Activated CD8-positive, alpha-beta memory T cell treated with anti-CD3 and anti-CD28 coated beads, Interleukin-2, amount 50 U/mL, for 24 hours (primary cell): ENCODE results near the gene AMBP.

Source experiments
- DNase-seq: peaks from one replicate; pipeline ENCODE4 v3.0.0-alpha.2; 2020; ENCODE audit errors: extremely low read depth

The AMBP gene

DNA sequence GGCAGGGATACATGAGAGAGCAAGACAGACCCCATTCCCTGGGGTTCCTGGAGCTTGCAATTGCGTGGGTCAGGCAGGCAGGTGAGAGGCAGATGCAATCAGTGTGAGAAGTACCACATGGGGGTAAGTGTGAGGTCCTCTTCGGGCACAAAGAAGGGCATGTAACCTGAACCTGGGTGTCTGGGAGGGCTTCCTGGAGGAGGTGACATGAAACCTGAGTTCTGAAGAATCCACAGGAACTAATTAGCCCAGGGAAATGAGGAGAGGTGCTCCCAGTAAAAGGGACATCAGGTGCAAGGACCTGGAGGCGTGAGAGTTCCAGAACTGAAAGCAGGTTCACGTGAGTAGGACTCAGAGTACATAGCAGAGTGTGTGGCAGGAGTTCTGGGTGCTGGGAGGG is 2.5 kb downstream of the AMBP start:
- DNase-seq: no peak

DNA sequence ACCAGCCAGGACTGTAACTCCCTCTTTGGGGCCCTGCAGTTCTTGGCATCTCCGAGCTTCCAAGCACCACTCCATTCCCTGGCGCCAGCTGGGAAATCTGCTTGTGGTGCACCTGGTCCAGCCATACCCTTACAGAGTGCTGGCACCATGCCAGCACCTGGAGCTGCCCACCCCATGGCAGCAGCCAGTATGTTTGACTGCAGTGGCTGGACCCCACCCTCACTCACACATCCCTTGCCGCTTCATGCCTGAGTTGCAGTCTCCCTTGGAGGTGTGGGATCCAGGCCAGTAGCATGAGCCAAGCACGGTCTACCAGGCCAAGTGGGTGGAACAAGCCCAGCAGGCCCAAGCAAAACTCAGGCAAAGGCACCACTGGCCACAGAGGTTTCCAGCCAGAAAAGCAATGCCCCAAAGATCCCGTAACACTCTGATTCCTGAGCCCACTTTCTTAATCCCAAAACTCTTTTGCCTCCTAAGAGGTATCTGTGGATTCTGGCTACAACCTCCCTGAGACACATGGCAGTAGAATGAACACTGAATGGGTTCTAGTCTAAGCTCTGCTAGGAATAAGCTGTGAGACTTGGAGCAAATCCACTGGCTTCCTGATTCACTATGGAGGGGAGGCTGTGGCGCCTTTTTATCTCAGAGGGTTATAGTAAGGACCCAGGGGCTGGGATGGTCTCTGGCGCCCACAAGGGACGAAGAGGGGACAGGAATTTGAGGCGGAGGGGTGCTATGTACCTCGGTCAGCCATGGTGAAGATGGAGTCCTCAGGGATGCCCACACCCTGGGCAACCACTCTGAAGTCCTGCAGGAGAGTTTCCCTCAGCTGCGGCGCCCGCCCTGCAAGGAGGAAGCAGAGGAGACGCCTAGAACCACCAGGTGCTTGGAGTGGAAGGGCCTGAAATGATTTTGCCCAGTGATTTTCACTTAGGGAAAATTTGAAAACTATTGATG is 5.6 kb downstream of the AMBP start:
- DNase-seq: no peak

DNA sequence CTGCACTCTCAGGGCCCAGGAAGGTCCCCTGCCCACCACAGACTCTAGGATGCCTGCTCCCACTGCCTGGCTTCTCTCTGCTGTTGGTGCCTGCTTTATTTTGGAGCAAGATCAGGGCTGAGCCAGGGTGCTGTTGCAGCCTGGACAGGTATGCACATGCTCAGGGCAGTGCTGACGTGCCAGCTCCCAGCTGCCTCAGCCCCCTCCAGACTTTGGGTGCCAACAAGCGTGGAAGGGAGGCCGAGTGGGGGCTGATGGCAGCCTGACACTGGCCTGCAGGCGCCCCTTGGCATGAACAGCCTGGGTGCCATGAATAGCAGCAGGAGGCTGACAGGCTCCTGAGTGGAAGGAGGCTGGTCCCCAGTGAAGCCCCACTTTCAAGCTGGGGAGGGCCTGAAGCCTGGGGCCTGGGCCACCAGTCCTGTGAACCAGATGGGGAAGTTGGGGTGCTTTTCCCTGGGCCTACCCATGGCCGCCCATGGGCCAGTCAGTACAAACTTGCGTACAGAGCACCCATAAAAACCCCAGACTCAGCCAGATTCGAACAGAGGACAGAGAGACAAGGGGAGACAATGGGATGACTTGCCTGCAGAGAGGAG is 6.8 kb downstream of the AMBP start:
- DNase-seq: no peak

DNA sequence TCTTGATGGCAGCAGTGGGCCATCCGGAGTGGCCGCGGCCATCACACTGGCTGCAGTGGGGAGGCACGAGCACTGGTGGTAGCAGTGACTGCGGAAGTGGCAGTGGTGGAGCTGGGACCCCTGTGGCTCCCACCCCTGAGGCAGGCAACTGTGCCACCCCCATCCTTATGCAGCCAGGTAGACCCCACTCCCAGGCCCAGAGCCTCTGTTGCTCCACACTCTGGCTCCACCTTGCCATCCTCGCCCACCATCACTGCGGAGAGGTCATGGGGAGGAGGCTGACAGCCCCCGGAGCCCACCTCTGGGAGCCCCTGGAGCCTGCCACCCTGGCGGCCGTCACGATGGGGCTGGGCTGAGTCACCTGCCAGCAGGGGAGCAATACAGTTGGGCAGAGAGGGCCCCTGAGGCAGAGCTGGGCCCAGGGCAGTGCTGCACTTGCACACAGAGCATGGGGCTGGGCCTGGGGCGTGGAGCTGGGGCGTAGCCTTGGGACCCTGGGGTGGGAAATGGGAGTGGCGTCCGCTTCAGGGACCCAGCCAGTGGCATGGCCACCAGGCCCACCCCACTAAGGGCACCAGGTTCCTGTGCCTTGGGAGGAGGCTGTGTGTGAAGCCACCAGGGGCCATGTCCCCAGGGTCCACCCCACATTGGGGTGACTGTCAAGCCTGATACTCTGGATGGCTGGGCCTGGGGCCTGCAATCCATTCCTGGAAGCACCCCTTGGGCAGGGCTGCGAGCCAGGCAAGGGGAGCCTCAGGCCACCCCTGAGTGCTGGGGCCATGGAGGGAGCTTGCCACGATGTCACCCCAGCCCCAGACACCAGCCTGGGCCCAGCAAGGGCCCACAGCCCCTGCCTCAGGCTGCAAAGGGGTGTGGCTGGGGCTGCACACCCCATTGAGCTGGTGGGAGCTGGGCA is 7.7 kb downstream of the AMBP start:
- no peak for DNase-seq

DNA sequence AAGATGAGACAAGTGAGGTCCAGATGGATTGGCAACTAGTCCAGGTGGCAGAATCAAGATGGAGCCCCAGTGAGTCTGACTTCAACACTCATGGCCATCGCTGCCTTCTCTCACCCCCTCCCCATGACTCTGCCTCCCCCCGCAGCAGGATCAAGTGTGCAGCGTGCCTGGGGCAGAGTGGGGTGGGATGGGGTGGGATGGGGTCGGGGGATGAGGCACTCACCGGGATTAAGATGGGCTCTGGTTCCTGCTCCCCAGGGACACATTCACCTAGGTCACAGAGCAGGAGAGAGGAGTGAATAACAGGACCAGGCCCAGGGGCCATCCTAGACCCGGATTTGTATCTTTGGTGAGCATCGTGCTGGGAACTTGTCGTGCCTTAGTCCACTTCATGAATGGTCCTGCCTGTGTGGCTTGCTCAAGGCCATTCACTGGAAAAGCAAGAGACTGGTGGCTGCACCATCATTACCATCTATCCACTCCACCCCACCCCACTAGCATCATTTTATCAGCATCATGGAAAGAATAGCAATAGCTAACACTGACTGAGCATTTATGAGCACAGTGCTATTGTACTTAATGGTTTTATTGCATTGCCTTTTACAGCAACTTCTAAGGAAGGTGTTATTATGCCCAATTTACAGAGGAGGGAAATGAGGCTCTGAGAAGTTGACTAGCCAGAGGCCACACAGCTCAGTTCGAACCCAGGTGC is 8.5 kb downstream of the AMBP start:
- DNase-seq: no peak

DNA sequence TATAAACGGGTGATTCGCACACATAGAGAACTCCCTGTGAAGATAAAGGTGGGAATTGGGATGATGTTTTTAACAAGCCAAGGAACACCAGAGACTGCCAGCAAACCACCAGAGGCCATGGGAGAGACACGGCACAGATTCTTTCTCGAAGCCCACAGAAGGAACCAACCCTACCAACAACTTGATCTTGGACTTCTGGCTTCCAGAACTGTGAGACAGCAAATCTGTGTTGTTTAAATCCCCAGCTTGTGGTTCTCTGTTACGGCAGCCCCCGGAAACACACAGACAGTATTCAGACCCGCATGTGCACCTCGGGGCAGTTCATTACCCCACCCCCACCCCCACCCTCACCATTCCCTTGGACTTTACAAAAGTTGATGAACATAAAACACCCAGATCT is 12.8 kb downstream of the AMBP start:
- no peak for DNase-seq

DNA sequence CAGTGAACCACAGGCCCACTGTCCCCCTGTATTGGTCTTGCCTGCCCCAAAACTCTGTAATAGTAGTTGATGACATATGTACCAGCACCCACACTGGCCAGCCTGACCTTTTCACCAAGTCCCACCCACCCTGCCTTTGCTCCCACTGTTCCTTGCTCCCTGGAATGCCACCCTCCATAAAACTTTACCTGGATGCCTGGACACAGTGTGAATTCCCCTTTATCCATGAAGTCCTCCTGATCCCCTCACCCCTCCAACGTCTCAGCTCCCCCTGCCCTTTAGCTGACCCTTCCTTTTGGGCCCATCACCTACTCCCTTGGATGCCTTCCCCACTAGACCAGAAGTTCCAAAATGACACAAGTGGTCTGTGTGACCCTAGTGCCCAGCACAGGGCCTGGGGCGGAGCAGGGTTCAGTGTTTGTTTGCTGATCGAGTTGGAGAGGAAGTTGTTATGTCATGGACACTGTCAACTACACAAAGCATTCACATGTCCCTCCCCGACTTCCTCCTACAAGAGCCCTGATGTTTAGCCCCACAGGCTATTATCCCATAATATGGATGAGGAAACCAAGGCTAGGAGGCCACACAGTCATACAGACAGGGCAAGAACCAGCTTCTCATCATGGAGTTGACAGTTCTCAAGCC is 16.1 kb downstream of the AMBP start:
- no peak for DNase-seq

DNA sequence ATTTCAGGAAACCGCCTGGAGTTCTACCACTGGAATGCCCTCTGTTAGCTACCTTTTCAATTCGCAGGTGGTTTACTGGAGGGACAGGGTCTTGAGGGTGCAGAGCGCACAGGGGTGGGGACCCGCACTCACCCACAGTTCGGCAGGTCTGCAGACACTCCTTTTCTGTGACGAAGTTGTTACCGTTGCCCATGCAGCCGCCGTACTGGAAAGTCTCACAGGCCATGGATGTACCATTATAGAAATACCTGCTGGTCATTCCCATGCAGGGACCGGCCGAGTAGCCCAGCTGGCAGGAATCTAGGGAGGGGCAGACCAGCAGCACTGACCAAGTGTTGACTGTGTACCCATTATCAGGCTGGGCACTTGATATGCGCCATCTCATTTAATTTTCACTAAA is 16.8 kb downstream of the AMBP start:
- DNase-seq: no peak

DNA sequence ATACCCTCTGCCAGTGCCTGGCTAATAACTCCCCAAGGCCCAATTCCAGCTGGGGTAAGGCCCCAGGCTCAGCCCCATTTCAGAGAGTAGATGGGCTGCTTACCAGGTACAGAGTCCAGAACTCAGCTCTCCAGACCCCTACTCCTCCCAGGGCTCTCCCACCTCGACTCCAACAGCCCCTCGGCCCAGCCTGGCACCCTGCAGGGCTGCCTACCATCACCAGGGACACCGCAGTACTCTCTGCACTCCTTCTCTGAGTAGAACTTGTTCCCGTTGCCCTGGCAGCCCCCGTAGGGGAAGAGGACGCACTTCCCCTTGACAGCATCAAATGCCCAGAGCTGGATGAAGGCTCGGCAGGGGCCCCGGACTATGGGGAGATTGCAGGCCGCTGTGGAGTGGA is 17.4 kb downstream of the AMBP start:
- no peak for DNase-seq

DNA sequence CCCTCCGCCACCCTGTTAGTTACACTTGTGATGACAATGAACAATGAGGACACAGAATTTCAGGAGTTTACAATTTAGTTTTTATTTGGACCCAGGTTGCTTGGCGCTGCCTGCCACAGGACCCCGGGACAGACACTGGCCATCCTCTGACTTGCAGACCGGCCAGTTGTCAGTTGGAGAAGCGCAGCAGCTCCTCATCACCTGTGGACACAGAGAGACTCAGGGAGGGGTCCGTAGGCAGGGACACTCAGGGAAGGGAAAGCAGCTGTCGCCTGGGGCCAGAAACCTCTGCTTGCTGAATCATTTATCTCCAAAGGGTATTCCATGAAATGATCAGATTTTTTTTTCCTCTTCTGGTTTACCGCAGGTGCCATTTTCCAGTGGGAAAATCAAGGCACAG is 18.0 kb downstream of the AMBP start:
- DNase-seq: no peak

DNA sequence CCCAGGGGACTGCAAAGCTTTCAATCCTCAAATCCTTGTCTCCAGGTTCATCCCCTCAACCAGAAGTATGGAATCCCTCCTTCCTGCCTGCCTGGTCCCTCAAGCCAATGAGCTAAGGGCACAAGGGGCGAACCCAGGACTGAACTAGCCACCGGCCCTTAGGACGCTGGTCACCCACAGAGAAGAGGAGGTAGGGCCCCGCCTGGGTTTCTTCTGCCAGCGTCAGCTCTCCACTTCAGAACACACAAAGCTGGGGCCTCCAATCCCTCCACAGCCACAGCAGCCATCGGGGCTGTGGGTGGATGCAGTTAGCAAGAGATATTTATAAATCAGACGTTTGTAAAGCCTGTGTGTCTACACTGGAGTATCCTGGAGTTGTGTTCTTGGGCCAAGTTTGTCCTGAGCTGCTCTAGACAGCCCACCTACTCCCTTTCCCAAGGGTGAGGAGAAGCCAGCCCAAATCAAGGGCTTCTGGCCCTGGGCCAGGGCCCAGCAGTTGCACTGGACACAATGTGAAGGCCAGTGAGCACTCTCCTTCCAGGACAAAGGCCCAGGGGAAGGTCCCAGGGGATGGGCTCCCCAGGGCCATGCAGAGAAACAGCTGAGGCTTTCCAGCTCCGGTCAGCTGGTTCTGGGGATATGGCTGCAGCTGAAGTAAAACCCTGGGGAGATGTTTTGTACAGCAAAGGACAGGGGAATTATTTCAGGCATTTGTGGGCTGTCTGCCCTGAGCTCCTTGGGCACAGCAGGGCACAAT is 18.9 kb downstream of the AMBP start:
- DNase-seq: no peak

DNA sequence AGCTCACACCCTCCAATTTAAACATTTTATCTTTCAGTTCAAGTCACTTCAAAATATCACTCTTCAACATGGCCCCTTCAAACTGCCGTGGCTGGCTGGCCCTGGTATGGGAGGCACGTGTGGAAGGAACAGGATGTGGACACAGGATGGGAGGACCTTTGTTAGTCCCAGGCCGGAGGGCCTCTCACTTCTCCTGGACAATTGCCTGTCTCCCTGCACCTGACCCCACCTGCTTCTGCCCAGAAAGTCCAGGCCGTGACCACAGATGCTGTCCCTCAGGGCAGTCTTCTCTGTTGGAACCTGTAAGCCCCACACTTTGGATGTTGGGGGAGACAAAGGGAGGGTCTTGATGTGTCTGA is 19.4 kb downstream of the AMBP start:
- no peak for DNase-seq

DNA sequence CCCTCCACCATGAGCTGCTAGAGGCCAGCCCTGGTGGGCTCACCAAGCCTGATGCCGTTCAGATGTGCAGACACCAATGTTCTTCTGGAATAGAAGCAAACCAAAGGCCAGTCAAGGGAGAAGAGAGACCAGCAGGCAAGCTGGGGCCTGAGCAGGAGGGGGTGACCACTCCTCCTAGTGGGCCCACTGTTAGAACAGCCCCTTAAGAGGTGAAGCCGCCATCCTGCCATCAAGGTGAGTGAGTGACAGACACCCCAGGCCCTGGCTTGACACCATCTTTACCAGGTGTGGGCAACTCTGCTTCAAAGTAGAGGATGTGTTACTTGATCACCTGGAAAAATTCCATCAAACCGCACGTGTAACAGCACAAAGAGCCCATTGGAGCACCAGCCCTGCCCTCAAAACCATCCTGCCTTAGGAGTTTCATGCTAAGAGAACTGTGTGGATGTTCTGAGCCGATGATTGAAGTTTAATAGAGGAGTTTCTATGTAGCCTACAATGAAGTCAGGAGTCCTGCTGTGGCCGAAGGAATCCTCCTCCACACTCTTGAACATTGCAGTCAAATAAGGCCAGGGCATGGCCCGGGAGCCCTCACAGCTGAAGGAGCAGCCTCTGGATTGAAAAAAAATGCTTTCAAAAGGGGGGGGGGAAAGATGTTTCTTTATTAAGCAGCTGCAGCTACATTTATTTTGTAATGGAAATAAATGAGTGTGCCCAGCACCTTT is 20.8 kb downstream of the AMBP start:
- no peak for DNase-seq

DNA sequence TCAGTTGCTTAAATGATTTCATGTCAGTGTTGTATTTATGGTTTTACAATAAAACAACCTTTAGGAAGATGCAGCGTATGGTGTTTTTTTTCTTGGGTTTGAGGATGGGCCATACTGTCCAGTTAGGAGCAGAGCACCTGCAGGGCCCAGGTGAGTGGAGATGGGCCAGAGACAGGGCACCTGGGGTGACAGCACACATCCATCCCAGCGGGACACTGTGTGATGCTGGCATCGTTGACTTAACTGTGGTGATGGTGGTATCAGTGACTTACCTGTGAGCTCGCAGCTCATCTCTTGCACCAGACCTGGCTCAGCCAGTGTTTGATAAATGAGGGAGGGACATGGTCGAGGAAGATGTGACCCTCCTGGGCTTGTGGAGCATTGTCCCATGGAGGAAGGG is 21.6 kb downstream of the AMBP start:
- DNase-seq: no peak

DNA sequence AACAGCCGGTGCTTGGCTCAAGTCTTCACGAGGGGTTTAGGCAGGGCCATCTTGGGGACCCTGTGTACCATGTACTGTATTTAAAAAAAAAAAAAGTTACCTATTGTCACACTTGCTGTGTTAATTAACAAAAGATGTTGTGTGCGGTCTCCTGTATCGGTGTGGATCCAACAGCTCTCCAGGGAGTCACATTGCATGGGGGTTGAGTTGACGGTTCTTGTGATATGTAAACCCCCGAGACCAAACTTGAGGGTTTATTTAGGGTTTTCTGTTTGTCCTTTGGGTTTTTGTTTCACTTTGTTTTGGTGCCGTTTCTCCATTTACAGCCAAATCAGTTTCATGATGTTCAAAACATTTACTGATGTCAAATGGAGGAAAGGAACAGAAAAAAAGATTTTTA is 22.2 kb downstream of the AMBP start:
- DNase-seq: no peak

DNA sequence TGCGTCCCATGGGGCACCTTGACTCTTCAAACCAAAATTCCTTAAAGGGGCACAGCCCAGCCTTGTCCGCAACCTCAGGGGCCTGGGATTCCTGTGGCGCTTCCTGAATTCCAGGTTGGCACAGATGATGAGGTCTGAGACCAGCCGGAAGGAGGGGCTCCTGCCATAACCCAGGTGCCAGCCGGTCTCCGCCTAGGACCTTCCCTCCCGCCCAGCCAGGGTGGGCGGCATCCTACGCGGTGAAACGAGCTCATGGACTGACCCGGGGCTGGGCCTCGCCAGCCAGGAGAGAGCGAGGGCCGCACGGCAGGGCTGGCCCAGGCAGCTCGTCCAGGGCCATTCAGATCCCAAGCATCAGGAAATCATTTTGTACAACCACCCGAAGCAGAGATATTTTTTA is 23.0 kb downstream of the AMBP start:
- DNase-seq: no peak

DNA sequence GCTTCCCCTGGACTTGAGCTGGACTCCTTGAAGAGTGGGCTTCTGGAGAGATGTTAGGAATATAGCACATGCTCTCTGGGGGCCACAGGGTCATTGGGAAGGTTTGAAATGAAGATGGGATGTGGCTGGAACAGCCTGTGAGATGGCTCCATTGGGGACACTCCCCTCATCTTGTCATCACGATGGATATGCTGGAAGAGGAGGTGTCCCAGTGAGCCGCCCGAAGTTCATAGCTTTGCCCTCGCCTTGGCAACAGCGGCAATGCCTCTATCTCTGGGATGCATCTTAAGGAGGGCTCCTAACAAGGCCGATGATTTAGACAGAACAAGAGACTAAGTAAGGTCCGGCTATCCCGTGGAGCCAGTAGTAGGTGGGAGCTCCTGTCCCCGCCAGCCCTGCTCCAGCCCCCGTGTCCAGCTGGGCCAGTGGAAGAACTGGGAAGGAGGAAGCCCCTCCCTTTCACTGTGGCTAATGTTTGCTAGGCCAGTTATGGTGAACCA is 23.9 kb downstream of the AMBP start:
- DNase-seq: no peak

DNA sequence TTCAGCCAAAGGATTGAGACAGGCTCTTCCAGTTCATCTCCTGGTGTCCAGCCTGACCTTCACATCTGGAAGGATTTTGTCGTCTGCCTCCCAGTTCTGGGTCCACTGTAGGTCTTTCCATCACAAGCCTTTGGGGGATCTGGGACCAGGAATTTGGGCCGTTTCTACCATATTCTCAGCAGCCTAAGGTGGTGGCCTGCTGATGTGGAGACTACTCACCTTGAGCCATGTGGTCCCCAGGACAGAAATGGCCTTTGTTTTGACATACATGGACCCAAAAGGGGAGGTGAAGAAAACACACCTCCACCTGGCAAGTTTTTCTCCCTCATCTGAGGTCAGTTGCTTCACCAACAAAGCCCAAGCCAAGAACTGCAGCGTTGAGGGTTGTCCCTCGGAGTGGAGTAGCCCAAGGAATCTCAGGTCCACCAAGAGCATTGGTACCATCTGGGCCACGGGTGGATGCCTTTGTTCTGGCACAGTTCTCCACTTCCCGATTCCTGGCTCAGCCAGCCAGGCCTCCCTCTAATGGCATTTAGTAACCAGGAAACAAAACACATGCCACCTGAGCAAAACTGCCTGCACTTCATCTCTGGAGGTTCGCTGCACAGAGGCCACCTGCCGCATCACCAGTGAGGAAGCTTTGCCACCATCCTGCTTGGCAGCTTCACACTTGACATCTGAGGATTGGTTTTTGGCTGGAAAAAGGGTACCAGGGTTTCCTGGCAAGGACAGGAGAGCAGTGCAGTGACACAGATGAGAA is 24.7 kb downstream of the AMBP start:
- no peak for DNase-seq

DNA sequence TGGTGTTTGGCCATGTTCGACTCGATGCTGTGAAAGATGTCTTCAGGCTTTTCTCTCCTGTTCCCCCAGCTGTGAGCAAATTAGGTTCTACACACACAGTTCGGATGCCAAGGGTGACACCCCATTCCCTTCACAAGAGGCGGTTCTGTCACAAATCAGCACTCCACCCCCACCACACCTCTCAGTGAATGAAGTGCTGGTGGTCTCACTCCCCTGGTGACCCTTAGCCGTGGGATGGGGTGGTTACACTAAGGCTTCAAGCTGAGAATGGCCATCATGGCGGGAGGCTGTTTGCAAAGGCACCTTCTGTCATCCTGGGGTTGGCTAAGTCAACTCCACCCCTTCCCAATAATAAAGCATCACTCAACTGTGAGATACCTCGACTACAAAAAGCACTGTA is 26.4 kb downstream of the AMBP start:
- no peak for DNase-seq
